GM21390 (cell line): ENCODE data around the gene TMA16.
A peak's percentile ranks its signal among the peaks of the same experiment; 100 is the strongest.
"Not testable (repeated sequence)": the region's sequence is repeated elsewhere in the genome, so short reads cannot be mapped to it uniquely, and the experiment has no call there.

Experiments
- ATAC-seq: cut with Tn5 transposase; IDR thresholded peaks from one replicate; pipeline ENCODE4 v1.9.1; 2021; ENCODE audit not compliant: unreplicated experiment

TMA16 gene

DNA sequence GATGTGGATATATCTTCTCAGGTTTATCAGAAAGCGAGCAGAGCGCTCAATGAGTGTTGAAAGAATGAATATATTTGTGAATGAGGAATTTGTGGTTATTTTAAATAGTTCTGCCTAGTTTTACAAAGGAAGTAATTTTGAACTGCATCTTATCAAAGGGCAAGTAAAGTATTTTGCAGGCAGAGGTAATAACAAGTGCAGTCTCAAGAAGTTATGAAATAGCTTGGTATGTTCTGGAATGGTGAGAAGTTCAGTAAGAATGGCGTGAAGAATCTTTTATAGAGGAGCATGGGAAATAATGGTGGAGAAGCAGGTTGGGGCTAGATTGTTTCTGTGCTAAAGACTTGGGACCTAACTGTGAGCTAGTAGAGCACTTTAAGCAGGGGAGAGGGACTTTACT lies 10.9 kb downstream of the TMA16 start:
- no peak for ATAC-seq

- ATAC-seq: no peak
Observed at GRCh38 chr4:163515198-163515597, 20.7 kb downstream of the TMA16 start.

DNA sequence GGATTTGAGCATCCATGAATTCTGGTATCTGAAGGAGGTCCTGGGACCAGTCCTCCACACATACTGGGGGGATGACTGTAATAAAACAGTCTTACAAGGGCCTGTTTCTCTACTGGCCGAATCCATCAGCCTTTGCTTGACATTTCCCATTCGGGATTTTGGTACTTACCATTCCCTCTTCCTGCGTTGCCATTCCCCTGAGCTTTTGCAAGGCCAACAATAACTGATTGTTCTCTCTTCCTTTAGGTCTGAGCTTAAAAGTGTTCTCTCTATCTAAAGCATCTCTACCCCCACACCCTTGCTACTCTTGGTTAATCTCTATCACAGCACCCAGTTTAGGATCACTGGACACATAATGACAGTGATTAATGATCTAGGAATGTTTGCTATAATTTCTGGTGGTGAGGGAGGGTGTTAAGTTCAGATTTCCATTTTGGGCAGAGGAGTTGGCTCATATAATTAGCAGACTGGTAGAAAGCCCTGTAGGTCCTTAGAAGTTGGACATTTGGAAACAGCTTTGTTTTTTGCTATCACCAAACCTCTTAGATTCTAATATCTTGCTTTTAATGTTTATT lies 29.4 kb downstream of the TMA16 start:
- no peak for ATAC-seq

DNA sequence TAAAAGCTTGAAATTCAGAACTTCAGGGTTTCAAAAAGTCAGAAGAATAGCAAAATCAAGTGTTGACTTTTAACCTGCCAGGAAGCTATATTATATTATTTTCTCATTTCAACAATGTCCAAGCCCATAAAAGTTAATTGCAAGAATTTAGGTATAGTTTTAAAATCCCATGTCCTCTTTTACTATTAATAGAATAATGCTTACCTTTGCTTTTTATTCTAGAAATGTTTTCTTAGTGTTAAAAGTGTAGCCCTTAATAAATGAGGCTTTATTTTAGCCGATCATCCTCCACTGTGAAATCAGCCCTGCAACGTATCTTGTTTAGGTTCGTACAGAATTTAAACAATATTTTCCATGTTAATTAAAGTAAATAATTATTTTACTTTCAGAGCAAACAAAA lies 31.5 kb downstream of the TMA16 start:
- no peak for ATAC-seq

DNA sequence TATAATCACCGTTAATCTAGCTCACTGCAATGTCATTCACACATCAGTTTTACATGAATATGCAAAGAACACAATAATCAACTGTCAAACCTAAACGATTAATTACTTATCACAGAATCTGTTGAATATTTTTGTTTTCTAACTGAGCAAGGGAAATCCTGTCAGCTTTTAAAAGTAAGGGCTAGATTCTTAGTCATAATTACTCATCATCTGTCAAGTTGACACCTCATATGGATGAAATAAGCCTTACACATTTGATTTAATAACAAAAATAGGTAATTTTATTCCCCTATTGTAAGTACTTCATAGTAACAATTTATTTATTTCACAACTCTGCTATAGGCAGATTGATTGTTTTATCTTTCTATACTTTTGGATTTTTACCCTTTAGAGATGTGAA lies 32.7 kb downstream of the TMA16 start:
- ATAC-seq: no peak

GRCh38 chr4:163528653-163529052 lies 34.2 kb downstream of the TMA16 start:
- ATAC-seq: no peak

- ATAC-seq: no peak
Observed at GRCh38 chr4:163534056-163534455, 39.6 kb downstream of the TMA16 start.

- ATAC-seq: no peak
Observed at GRCh38 chr4:163535657-163536056, 41.2 kb downstream of the TMA16 start.

- no peak for ATAC-seq
Observed at GRCh38 chr4:163536091-163536490, 41.6 kb downstream of the TMA16 start.

- ATAC-seq: no peak
Observed at GRCh38 chr4:163537114-163537513, 42.6 kb downstream of the TMA16 start.

DNA sequence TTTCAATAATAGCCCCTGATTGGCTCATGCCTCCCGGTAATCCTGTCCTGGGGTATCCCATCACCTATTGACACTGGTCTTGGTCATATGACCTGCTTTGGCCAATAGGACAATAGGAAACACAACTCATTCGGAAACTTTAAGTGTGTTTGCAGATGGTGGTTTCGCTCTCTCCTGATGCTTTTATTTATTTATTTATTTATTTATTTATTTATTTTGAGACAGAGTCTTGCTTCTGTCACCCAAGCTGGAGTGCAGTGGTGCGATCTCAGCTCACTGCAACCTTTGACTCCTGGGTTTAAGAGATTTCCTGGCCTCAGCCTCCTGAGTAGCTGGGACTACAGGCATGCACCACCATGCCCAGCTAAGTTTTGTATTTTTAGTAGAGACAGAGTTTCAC lies 44.3 kb downstream of the TMA16 start:
- ATAC-seq: not testable (repeated sequence)

GRCh38 chr4:163540448-163540847 lies 46.0 kb downstream of the TMA16 start:
- no peak for ATAC-seq

DNA sequence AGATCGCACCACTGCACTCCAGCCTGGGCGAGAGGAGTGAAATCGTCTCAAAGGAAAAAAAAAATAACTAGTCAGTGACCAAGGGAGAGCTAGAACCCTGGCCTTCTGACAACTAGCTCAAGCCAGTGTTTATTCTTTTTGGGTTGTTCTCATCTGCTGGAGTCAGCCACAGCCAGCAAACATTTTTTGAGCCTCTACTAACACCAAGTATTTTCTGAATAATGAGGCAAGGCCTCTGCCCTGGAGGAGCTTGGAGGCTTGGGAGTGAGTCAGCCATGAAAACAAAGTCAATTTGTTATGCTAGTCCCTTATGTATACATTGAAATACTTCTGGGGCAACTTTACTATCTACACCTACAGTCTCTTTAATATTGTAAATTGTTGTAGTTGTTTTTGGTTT lies 46.5 kb downstream of the TMA16 start:
- ATAC-seq: no peak

- ATAC-seq: no peak
Observed at GRCh38 chr4:163542275-163542674, 47.8 kb downstream of the TMA16 start.

GRCh38 chr4:163544407-163545038 lies 50.0 kb downstream of the TMA16 start:
- ATAC-seq: peak; percentile 82

DNA sequence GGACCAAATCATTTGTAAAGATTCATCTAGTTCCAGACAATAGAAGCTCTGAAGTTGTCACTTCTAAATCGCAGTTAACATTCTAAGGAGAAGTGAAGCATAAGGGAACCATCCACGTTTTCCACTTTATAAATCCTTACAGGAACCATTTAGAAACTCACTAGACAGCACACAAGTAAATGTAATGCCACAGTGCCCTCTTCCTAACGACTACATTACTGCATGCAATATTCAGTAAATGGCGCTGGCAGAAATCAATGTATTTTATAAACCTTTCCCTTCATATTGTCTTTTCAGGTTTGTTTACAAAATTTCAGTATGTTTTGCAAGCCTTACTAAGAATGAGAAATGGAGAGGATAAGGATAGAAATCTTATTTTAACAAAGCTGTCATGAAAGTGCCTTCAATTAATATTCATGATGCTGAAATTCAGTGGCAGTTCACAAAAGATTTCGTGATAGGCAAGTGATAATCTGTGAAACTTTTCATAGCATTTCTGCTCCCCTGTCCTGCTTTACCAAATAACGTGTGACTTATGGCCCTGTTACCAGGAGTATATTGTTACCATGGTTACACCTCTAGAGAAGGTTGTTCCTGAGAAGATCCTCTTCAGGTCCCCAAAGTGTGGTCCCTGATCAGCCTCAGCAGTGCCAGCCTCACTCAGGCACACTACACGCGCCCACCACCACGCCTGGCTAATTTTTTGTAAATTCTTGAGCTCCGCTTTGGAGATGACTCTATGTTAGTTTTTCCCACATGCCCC lies 54.2 kb downstream of the TMA16 start:
- peak; percentile 29 for ATAC-seq

DNA sequence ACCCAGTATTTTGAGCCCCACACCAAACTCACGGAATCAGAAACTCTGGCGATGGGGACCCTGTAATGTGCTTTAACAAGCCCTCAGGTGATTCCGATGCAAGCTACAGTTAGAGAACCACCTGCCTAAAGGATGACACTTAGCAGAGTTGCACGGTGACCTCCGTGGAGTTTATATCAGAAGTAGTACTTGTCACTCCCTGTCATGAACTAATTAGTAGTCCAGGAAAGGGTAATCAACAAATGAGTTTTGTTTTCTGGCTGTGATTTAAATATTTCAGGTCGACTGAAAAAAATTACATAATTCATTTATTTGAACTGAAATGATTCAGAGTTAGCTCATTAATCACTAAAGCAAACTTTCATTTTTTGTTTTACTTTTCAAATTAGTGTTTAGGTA lies 56.4 kb downstream of the TMA16 start:
- ATAC-seq: no peak

DNA sequence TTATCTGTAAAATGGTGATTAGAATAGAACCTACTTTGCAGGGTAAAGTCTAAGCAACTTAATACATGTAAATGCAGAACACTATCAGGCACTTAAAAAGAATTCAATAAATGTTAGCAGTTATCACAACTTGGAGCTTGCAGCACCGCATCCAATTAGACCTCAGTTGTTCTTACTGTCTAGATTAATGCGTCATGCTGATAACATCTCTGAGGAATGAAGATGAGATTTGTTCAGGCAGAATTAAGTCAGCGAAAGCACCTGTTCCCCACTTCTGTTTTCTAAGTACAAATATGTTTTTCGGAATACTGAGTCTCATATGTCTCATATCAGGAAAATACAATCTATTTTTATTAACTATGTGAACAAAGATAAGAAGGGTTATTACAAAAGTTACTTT lies 58.7 kb downstream of the TMA16 start:
- ATAC-seq: no peak

GRCh38 chr4:163554870-163555465 lies 60.5 kb downstream of the TMA16 start:
- ATAC-seq: no peak

- ATAC-seq: peak; percentile 51
Observed at GRCh38 chr4:163556177-163556576, 61.7 kb downstream of the TMA16 start.

DNA sequence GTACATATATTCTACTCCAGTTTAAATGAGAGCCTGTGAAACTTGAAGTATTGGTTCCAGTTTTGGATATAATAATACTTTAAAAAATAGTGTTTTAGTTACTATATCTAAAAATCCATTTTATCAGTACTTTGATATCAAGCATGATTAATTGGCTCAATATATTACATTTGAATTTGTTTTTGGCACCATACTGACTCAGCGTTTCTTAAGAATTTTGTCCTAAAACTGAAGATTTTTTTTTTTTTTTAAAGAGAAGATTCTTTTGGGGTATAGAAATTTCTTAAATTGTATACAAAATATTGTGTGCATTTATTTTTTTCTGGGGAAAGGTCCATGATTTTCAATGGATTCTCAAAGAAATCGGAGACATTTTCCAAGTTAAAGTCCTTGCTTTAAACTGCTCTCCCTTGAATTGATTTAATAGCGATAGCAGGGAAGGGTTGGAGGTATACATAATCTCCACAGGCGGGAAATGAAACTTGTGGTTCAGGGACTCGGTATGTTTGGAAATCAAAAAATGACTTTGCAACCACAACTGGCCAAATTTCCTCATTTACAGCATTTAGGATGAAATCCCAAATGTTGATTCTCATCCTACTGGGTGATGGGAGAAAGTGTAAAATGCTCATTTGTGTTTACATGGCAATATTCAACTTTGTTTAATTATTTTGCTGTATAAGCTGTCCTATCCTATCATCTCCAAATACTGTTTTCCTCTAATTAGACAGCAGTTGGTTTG lies 62.3 kb downstream of the TMA16 start:
- no peak for ATAC-seq
